ENCODE results near the gene SIPA1L3.
A peak's percentile ranks its signal among the peaks of the same experiment; 100 is the strongest.

Gene SIPA1L3

DNA sequence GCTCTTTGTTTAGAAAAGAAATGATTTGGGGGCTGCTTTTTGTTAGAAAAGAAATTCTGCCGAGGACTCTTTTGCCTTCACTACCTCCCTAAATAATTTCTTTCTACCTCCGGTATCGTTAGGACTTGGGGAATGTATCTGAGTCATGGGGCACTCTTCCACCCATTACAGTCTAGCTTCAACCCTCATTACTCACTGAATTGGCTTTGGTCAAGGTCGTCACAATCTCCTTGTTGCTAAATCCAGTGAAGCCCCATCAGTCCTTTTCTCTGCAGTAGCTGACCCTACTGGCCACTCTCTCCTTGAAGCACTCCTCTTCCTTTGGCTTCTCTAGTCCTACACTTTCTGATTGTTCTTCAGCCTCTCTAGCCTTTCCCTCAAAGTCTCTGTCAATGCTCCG is 34.6 kb upstream of the SIPA1L3 start:
- no peak overlapping the region for H3K18ac ChIP-seq (ENCODE audit: low read length)
- no peaks in the 10 kb centered on the region for H3K79me2 ChIP-seq (ENCODE audit: control insufficient read depth, insufficient read depth, low read length)
- H4K8ac ChIP-seq (ENCODE audit: low read depth, low read length): no peak overlapping the region
- H3K4me3 ChIP-seq (ENCODE audit: low read length): no peak overlapping the region
- no peak overlapping the region for H2BK15ac ChIP-seq (replicated peaks; ENCODE audit: low read depth)
- no peak overlapping the region for H3K27ac ChIP-seq (ENCODE audit: low read depth, low read length)
- H3K27me3 ChIP-seq (ENCODE audit: insufficient read depth, low read length, poor library complexity): no peaks in the 10 kb centered on the region
- no peak overlapping the region for H3K4ac ChIP-seq (ENCODE audit: low read depth, low read length)
- no peaks in the 10 kb centered on the region for H3K4me1 ChIP-seq (ENCODE audit: control insufficient read depth, low read depth, low read length)
- H4K5ac ChIP-seq (ENCODE audit: low read length): no peak overlapping the region
- no peak overlapping the region for H3K23ac ChIP-seq (ENCODE audit: low read length)
- DNase-seq: no peak
- H3K4me2 ChIP-seq (ENCODE audit: low read length): no peak overlapping the region
- no peak overlapping the region for H3K9ac ChIP-seq (ENCODE audit: low read length)
- no peak overlapping the region for H3K56ac ChIP-seq (ENCODE audit: low read length)
- no peaks in the 10 kb centered on the region for H3K79me1 ChIP-seq (ENCODE audit: low read length)
- no peaks in the 10 kb centered on the region for H3K36me3 ChIP-seq (ENCODE audit: control insufficient read depth, insufficient read depth, low read length)
- no peak overlapping the region for H2BK5ac ChIP-seq (ENCODE audit: low read length)
- WGBS (ENCODE audit: extremely low coverage, insufficient coverage, low lambda C conversion rate): no CpG with 5 or more reads among the region's 5 CpGs
- no peak overlapping the region for H2BK120ac ChIP-seq (ENCODE audit: low read depth, low read length)
- H2AK5ac ChIP-seq (ENCODE audit: low read length): no peak overlapping the region

DNA sequence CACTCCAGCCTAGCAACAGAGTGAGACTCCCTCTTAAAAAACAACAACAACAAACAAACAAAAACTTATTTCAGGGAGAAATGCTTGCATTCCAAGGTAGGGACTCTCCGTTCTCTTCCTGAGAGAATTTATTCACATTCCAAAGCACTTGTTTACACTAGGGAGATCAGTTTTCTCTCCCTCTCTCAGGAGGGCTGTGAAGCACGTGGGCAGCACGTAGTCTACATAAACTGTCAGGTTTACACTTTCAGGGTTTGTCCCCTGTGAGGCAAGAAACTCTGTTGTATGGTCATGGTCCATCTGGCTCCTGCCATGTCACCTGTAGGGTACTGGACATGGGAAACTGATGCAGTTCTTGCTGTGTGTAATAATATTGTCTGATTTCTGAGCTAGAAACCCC is 32.2 kb upstream of the SIPA1L3 start:
- Histone ChIP-seq H3K4ac (ENCODE audit: low read depth, low read length) (no peak overlapping the region), H3K56ac (ENCODE audit: low read length) (no peak overlapping the region), H3K36me3 (ENCODE audit: control insufficient read depth, insufficient read depth, low read length) (no peaks in the 10 kb centered on the region), H4K5ac (ENCODE audit: low read length) (no peak overlapping the region), H3K79me2 (ENCODE audit: control insufficient read depth, insufficient read depth, low read length) (no peaks in the 10 kb centered on the region), H3K79me1 (ENCODE audit: low read length) (no peaks in the 10 kb centered on the region), H3K4me1 (ENCODE audit: control insufficient read depth, low read depth, low read length) (no peaks in the 10 kb centered on the region), H3K9ac (ENCODE audit: low read length) (no peak overlapping the region), H3K23ac (ENCODE audit: low read length) (no peak overlapping the region), H3K4me2 (ENCODE audit: low read length) (no peak overlapping the region), H2BK15ac (replicated peaks; ENCODE audit: low read depth) (no peak overlapping the region), H2BK5ac (ENCODE audit: low read length) (no peak overlapping the region), H4K8ac (ENCODE audit: low read depth, low read length) (no peak overlapping the region), H2AK5ac (ENCODE audit: low read length) (no peak overlapping the region), H3K27me3 (ENCODE audit: insufficient read depth, low read length, poor library complexity) (no peaks in the 10 kb centered on the region), H2BK120ac (ENCODE audit: low read depth, low read length) (no peak overlapping the region), H3K4me3 (ENCODE audit: low read length) (no peak overlapping the region), H3K18ac (ENCODE audit: low read length) (no peak overlapping the region), H3K27ac (ENCODE audit: low read depth, low read length) (no peak overlapping the region)
- peak; percentile 65 for DNase-seq
- WGBS (ENCODE audit: extremely low coverage, insufficient coverage, low lambda C conversion rate): no CpG with 5 or more reads among the region's 3 CpGs

DNA sequence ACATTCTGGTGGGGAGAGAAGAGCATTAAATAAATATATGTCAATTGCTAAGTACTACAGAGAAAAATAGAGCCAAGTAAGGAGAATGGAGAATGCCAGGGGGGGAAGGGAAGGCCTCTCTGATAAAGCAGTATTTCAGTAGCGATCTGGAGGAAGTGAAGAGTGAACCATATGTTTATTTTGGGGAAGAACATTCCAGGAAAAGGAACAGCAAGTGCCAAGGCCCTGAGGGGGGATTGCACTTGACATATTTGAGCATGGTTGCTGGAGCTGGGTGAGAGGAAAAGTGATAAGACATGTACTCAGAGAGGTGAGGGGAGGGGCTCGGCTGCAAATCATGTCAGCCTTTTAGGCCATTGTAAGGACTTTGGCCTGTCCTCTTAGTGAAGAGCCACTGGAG is 31.0 kb upstream of the SIPA1L3 start:
- Histone ChIP-seq H3K23ac (ENCODE audit: low read length) (no peak overlapping the region), H3K27ac (ENCODE audit: low read depth, low read length) (no peak overlapping the region), H3K79me2 (ENCODE audit: control insufficient read depth, insufficient read depth, low read length) (no peaks in the 10 kb centered on the region), H2BK15ac (replicated peaks; ENCODE audit: low read depth) (no peak overlapping the region), H3K79me1 (ENCODE audit: low read length) (no peaks in the 10 kb centered on the region), H4K5ac (ENCODE audit: low read length) (no peak overlapping the region), H3K27me3 (ENCODE audit: insufficient read depth, low read length, poor library complexity) (no peaks in the 10 kb centered on the region), H2BK5ac (ENCODE audit: low read length) (no peak overlapping the region), H3K36me3 (ENCODE audit: control insufficient read depth, insufficient read depth, low read length) (no peaks in the 10 kb centered on the region), H3K4me2 (ENCODE audit: low read length) (no peak overlapping the region), H3K9ac (ENCODE audit: low read length) (no peak overlapping the region), H3K4me3 (ENCODE audit: low read length) (no peak overlapping the region), H4K8ac (ENCODE audit: low read depth, low read length) (no peak overlapping the region), H3K4ac (ENCODE audit: low read depth, low read length) (no peak overlapping the region), H3K4me1 (ENCODE audit: control insufficient read depth, low read depth, low read length) (no peaks in the 10 kb centered on the region), H3K56ac (ENCODE audit: low read length) (no peak overlapping the region), H2BK120ac (ENCODE audit: low read depth, low read length) (no peak overlapping the region), H2AK5ac (ENCODE audit: low read length) (no peak overlapping the region), H3K18ac (ENCODE audit: low read length) (no peak overlapping the region)
- no CpG with 5 or more reads among the region's 2 CpGs for WGBS (ENCODE audit: extremely low coverage, insufficient coverage, low lambda C conversion rate)
- DNase-seq: no peak

- no peak overlapping the region for H2BK5ac ChIP-seq (ENCODE audit: low read length)
- no peak overlapping the region for H4K5ac ChIP-seq (ENCODE audit: low read length)
- no peaks in the 10 kb centered on the region for H3K27me3 ChIP-seq (ENCODE audit: insufficient read depth, low read length, poor library complexity)
- H3K4me3 ChIP-seq (ENCODE audit: low read length): no peak overlapping the region
- no peaks in the 10 kb centered on the region for H3K79me2 ChIP-seq (ENCODE audit: control insufficient read depth, insufficient read depth, low read length)
- WGBS (ENCODE audit: extremely low coverage, insufficient coverage, low lambda C conversion rate): no CpG with 5 or more reads among the region's 3 CpGs
- no peak for DNase-seq
- no peak overlapping the region for H2BK120ac ChIP-seq (ENCODE audit: low read depth, low read length)
- H3K27ac ChIP-seq (ENCODE audit: low read depth, low read length): no peak overlapping the region
- H3K9ac ChIP-seq (ENCODE audit: low read length): no peak overlapping the region
- no peaks in the 10 kb centered on the region for H3K79me1 ChIP-seq (ENCODE audit: low read length)
- no peaks in the 10 kb centered on the region for H3K4me1 ChIP-seq (ENCODE audit: control insufficient read depth, low read depth, low read length)
- no peak overlapping the region for H2BK15ac ChIP-seq (replicated peaks; ENCODE audit: low read depth)
- H3K18ac ChIP-seq (ENCODE audit: low read length): no peak overlapping the region
- no peak overlapping the region for H2AK5ac ChIP-seq (ENCODE audit: low read length)
- no peak overlapping the region for H3K56ac ChIP-seq (ENCODE audit: low read length)
- no peak overlapping the region for H3K4ac ChIP-seq (ENCODE audit: low read depth, low read length)
- no peaks in the 10 kb centered on the region for H3K36me3 ChIP-seq (ENCODE audit: control insufficient read depth, insufficient read depth, low read length)
- H3K4me2 ChIP-seq (ENCODE audit: low read length): no peak overlapping the region
- H4K8ac ChIP-seq (ENCODE audit: low read depth, low read length): no peak overlapping the region
- no peak overlapping the region for H3K23ac ChIP-seq (ENCODE audit: low read length)
Measured at GRCh38 chr19:37877147-37877546, 29.9 kb upstream of the SIPA1L3 start.

- Histone ChIP-seq H3K9ac (ENCODE audit: low read length) (no peak overlapping the region), H2BK5ac (ENCODE audit: low read length) (no peak overlapping the region), H3K4ac (ENCODE audit: low read depth, low read length) (no peak overlapping the region), H3K18ac (ENCODE audit: low read length) (no peak overlapping the region), H3K4me3 (ENCODE audit: low read length) (no peak overlapping the region), H3K79me1 (ENCODE audit: low read length) (no peaks in the 10 kb centered on the region), H4K8ac (ENCODE audit: low read depth, low read length) (no peak overlapping the region), H2BK120ac (ENCODE audit: low read depth, low read length) (no peak overlapping the region), H4K5ac (ENCODE audit: low read length) (no peak overlapping the region), H3K79me2 (ENCODE audit: control insufficient read depth, insufficient read depth, low read length) (no peaks in the 10 kb centered on the region), H3K4me2 (ENCODE audit: low read length) (no peak overlapping the region), H2BK15ac (replicated peaks; ENCODE audit: low read depth) (no peak overlapping the region), H3K36me3 (ENCODE audit: control insufficient read depth, insufficient read depth, low read length) (no peaks in the 10 kb centered on the region), H3K23ac (ENCODE audit: low read length) (no peak overlapping the region), H3K27me3 (ENCODE audit: insufficient read depth, low read length, poor library complexity) (no peaks in the 10 kb centered on the region), H3K27ac (ENCODE audit: low read depth, low read length) (no peak overlapping the region), H3K56ac (ENCODE audit: low read length) (no peak overlapping the region), H2AK5ac (ENCODE audit: low read length) (no peak overlapping the region), H3K4me1 (ENCODE audit: control insufficient read depth, low read depth, low read length) (no peaks in the 10 kb centered on the region)
- no CpG with 5 or more reads among the region's 1 CpG for WGBS (ENCODE audit: extremely low coverage, insufficient coverage, low lambda C conversion rate)
- no peak for DNase-seq
Measured at GRCh38 chr19:37885392-37885791, 21.6 kb upstream of the SIPA1L3 start.

DNA sequence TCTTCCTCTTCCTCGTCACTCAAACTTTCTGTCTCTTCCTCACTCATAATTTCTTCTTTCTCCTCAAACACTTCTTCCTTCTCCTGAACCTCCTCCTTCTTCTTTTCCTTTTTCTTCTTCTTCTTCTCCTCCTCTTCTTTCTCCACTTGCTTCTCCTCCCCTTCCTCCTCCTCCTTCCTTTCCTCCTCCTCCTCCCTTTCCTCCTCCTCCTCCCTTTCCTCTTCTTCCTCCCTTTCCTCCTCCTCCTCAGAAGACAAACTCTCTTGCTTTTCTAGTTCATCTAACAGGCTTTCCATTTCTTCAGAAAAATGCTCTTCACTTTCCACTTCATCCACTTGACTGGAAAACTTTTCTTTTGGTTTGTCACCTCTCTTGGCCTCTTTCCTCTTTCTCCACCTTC is 20.4 kb upstream of the SIPA1L3 start:
- Histone ChIP-seq H4K5ac (ENCODE audit: low read length) (no peak overlapping the region), H3K27me3 (ENCODE audit: insufficient read depth, low read length, poor library complexity) (no peaks in the 10 kb centered on the region), H4K8ac (ENCODE audit: low read depth, low read length) (no peak overlapping the region), H2AK5ac (ENCODE audit: low read length) (no peak overlapping the region), H2BK120ac (ENCODE audit: low read depth, low read length) (no peak overlapping the region), H3K4me2 (ENCODE audit: low read length) (no peak overlapping the region), H3K4me3 (ENCODE audit: low read length) (no peak overlapping the region), H3K56ac (ENCODE audit: low read length) (no peak overlapping the region), H3K4ac (ENCODE audit: low read depth, low read length) (no peak overlapping the region), H3K4me1 (ENCODE audit: control insufficient read depth, low read depth, low read length) (no peaks in the 10 kb centered on the region), H2BK5ac (ENCODE audit: low read length) (no peak overlapping the region), H3K18ac (ENCODE audit: low read length) (no peak overlapping the region), H3K23ac (ENCODE audit: low read length) (no peak overlapping the region), H3K36me3 (ENCODE audit: control insufficient read depth, insufficient read depth, low read length) (no peaks in the 10 kb centered on the region), H2BK15ac (replicated peaks; ENCODE audit: low read depth) (no peak overlapping the region), H3K79me1 (ENCODE audit: low read length) (no peaks in the 10 kb centered on the region), H3K9ac (ENCODE audit: low read length) (no peak overlapping the region), H3K79me2 (ENCODE audit: control insufficient read depth, insufficient read depth, low read length) (no peaks in the 10 kb centered on the region), H3K27ac (ENCODE audit: low read depth, low read length) (no peak overlapping the region)
- DNase-seq: no peak
- 100% methylated on average over 1 of the region's 1 CpG for WGBS (ENCODE audit: extremely low coverage, insufficient coverage, low lambda C conversion rate)

Measured in mesendoderm (in vitro differentiated cells).